Stimulated activated CD8-positive, alpha-beta memory T cell treated with anti-CD3 and anti-CD28 coated beads, Interleukin-15, amount 100 ng/mL, for 48 hours (primary cell): ENCODE results near the gene GGT5.
"Not testable (repeated sequence)": the region's sequence is repeated elsewhere in the genome, so short reads cannot be mapped to it uniquely, and the experiment has no call there.

Experiments used
- DNase-seq, 2 donors: peaks; one replicate each; pipeline ENCODE4 v3.0.0-alpha.2; 2020; ENCODE audit warnings: low read depth in 2 of 2

The GGT5 gene

GRCh38 chr22:24245030-24245431 lies at the start of gene GGT5:
GGT5 (minus strand) TSS chr22:24245082; CDS start chr22:24244725, 357 bp downstream.
- not testable (repeated sequence) for DNase-seq

DNA sequence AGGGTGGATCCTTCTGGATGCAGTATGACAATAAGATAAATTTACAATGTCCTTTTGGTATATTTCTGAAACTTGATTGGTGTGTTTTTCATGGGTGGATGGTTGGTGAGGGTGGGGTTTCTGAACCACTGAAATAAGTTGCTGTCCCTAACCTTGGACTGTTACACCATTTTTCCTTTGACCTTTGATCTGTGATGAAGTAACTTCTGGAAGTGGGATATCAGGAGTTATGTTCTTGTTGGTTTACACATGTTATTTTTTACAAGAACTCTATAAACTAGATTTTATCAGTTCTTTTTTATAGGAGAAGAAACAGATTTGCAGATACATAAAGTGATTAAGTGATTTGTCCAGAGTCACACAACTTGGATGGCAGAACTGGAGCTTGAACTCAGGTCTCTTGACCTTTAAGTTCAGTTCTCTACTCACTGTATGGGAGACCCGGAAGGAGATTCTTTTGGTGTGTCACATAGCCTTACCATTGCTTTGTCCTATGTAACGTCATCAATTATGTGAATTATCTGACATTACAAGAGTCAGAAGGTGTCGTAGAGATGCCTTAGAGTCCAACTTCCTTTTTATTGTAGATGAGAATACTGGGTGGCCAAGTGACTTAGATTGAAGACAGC lies 47.4 kb upstream of the GGT5 start:
- DNase-seq = not testable (repeated sequence)

GRCh38 chr22:24291515-24292201 lies 46.8 kb upstream of the GGT5 start:
- DNase-seq = no peak

DNA sequence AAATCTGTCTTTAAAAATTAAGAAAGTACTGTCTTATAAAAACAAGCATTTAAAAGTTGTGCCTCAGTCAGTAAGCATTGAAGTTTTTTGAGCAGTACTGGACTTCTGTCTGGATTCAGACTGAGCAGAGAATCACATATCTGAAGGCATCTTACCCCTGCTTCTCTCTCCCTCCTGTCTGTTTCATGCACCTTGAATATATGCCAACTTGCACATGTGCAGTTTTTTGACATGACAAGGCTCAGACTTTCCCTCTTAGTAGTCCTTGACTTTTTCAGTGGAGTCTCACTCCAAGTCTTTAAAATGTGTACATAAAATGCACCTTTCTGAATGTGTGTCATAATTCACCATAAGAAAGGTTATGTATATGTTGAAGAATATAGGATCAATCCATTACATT lies 45.6 kb upstream of the GGT5 start:
- no peak for DNase-seq

- DNase-seq = no peak
These were observed 44.9 kb upstream of the GGT5 start for GRCh38 chr22:24289741-24290163.

DNA sequence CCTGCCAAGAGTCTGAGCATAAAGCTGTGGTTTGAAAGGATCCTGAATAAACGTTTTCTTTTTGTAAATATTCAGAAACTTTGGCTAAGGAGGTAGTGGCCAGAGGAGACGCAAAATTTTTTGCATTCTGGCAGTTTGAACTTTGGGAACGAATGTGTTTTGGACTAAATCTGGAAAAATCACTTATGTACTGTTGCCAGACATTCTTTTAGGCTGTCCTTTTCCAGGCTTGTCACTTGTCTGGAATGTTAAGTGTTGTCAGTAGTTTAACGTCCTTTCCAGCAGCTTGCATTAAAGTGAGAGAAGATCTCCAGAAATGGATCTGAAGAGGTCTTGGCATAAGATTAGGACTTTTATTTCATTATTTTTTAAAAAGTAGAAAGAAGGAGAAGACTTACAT lies 44.2 kb upstream of the GGT5 start:
- DNase-seq = no peak

- DNase-seq = not testable (repeated sequence)
These were observed 42.9 kb upstream of the GGT5 start for GRCh38 chr22:24287801-24288200.

DNA sequence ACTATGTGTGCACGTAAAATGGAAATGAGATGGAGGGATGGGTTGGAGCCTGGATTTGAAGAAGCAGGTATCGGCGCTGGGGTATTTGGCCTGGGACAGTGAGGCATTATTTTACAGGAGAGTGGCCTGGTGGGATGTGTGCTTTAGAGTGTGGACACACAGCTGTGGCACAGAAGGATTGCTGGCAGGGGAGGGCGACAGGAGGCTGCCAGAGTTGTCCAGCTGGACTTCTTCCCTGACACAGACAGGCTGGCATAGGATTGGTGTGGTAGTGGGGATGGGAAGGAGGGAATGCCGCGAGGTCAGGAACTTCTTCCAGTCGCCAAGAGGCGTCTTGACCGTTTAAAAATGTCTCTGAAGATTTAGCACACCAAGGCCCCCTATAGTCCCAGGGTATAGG lies 42.3 kb upstream of the GGT5 start:
- not testable (repeated sequence) for DNase-seq

- DNase-seq = no peak
These were observed 40.4 kb upstream of the GGT5 start for GRCh38 chr22:24285245-24285644.

DNA sequence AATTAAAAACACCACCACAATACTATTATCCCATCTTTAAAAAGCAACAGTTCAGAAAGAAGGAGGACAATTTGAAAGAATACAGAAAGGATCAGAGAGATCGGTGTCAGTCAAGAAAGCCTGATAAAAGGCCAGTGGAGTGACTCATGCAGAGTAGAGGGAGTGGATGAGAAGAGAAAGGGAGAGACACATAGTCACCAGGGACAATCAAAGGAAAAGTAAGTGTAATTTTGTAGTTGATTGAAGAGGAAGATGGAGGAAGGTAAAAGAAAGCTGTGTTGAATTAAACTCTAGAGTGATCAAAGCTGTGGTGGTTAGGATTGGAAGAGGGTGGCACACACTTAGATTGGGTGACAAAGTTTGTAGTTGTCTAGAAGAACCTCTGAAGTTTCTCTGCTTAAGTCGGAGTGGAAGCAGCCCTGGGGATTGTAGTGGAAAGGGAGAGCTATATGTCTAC lies 39.9 kb upstream of the GGT5 start:
- no peak for DNase-seq

GRCh38 chr22:24282401-24282800 lies 37.5 kb upstream of the GGT5 start:
- DNase-seq = no peak

DNA sequence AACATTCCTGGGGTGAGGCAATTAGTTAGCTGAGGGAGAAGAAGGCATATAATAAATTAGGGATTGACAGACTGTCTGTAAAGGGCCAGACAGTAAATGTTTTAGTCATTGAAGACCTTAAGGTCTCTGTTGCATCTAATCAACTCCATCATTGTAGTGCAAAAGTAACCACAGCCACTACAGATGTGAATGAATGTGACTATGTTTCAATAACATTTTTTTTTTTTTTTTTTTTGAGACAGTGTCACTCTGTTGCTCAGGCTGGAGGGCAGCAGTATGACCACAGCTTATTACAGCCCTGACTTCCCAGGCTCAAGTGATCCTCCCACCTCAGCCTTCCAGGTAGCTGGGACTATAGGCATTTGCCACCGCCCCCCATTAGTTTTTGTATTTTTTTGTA lies 35.5 kb upstream of the GGT5 start:
- DNase-seq = not testable (repeated sequence)

- not testable (repeated sequence) for DNase-seq
These were observed 30.0 kb upstream of the GGT5 start for GRCh38 chr22:24274696-24275405.

GRCh38 chr22:24273906-24274305 lies 29.0 kb upstream of the GGT5 start:
- not testable (repeated sequence) for DNase-seq

- DNase-seq = not testable (repeated sequence)
These were observed 28.1 kb upstream of the GGT5 start for GRCh38 chr22:24273031-24273430.

- DNase-seq = no peak
These were observed 26.5 kb upstream of the GGT5 start for GRCh38 chr22:24271386-24271854.

DNA sequence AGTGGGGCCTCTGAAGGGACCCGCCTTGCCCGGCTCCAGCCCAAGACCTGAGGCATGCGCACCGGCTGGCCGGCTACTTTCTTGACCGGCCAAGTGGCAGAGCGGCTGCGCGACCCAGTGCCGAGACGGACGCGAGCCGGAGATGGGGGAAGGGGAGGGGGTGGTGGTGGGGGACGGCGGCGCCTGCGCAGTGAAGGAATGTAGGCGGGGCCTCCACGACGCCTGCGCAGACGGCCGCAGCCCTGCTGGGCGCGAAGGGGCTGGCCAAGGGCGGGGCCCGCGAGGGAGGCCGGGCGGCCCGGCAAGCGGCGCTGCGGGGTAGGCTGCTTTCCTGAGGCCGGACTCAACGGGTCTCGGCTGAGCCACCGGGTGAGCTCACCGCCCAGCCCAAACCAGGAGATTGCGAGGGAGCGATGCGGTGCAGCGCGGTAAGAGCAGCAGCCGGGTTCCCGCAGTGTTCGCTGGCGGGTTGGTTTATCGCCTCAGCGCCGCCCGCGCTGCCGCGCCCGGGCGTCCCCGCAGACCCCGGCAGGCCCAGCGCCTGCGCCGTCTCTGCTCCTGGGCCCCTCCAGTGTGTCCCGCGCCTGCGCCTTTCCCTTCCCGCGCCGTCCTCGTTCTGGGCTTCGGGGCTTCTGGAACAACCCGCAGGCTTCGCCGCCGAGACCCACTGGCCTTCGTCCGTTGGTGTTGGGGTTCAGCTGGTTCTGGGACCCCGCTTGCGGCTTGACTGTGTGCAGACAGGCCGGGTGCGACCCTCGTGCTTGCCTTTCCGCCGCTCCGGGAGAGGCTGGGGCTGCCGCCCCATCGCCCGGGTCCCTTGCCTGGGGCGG lies 25.9 kb upstream of the GGT5 start, which contains the start of gene SPECC1L:
TSS of gene SPECC1L (plus strand) at position 276 of the 830 bp plus-strand sequence. CDS start 31,401 bp downstream, outside the sequence.
- peak; percentile 89 for DNase-seq

DNA sequence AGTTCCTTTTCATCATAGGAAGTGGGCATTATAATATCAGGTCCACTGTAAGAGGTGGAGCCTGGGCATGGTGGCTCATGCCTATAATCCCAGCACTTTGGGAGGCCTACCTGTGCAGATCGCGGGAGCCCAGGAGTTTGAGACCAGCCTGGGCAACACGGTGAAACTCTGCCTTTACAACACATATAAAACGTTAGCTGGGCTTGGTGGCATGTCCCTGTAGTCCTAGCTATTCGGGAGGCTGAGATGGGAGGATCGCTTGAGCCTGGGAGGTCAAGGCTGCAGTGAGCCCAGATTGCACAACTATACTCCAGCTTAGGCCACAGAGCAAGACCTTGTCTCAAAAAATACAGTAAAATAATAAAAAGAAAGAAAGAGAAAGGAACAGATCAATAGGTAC lies 21.6 kb upstream of the GGT5 start:
- DNase-seq = not testable (repeated sequence)

GRCh38 chr22:24265734-24266133 lies 20.9 kb upstream of the GGT5 start:
- no peak for DNase-seq

DNA sequence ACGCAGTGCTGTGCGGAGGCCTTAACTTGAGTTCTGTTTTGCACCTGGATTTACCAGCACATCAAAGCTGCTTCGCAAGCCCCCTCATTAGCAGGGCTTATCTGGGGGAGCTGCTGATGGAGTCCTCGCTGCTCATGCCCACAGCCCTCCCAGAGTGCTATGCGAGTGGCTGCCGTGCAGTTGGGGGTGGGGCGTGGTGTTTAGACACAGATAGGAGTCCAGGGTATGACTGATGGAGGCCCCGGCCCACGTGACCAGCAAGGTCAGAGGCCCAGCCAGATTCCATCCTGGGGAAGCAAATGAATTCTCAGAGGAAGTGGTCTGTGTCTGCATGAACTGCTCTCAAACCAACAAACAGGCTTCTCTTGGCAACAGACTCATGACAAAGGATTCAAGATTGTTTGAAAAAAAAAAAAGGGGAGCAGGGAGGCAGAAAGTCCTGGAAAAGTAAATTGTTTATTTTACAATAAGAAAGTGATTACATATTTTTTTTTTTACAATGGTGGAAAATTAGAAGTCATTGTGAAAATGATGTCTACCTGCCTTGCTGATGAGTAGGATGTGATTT lies 19.5 kb upstream of the GGT5 start:
- DNase-seq = not testable (repeated sequence)

DNA sequence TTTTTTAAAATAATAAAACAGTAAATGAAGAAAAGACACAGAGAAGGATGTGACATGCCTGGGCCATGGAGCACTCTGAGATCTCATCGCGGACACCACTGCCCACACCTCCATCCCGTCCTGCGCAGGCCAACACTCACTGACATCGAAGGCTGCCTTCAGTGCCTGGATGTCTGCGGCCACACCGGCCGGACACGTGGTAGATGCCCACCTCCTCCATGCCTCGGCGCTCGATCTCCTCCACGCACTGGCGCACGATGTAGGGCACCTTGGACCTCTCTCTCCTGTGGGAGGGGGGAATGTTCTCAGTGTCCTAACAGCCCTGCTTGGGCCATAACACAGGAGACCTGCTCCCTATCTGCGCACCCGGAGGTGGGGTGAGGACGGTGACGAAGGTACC lies 18.6 kb upstream of the GGT5 start:
- DNase-seq = not testable (repeated sequence)
